H1 (cell line): Measurements from ENCODE around the gene TMEM170A. TPM values are rescaled to one million over a fixed set of nuclear protein-coding genes. Genes with fewer than 3 reads are reported as not detected.

Experiments
- CTCF ChIA-PET: fragments of 300-600 bp; sonication (Branson Sonifier 250); formaldehyde crosslinking; loops from one replicate; lab custom pipeline; 2021; ENCODE audit not compliant: partially characterized antibody; lab: Charles Lee
- POLR2A ChIA-PET: fragments of 300-600 bp; sonication (Branson Sonifier 250); formaldehyde crosslinking; loops from one replicate; lab custom pipeline; 2021; ENCODE audit warnings: inconsistent platforms; ENCODE audit not compliant: partially characterized antibody; lab: Charles Lee
- DNase-seq, 2 experiments: peaks; one replicate each; pipeline versions ENCODE4 v3.0.0 to v3.0.0-alpha.2; 2010 to 2022; ENCODE audit warnings: low spot score in 2 of 2, low read depth in 1 of 2, mixed read lengths in 1 of 2
- FAIRE-seq: peaks from 2 replicates; lab custom pipeline; 2011; peaks lifted over from hg19 to GRCh38; lab: Jason Lieb, UNC
- H2AFZ ChIP-seq: 2 replicates; pipeline ENCODE4 v1.8.1; 2012; ENCODE audit warnings: low read length, inconsistent platforms
- H2AK5ac ChIP-seq: 2 replicates; pipeline ENCODE4 v1.6.1; 2013; ENCODE audit warnings: low read depth, low read length
- H2BK120ac ChIP-seq: replicated peaks from 2 replicates; pipeline ENCODE3; 2013; ENCODE audit warnings: low read depth, low read length, inconsistent platforms
- H2BK12ac ChIP-seq: 2 replicates; pipeline ENCODE4 v1.6.1; 2013; ENCODE audit warnings: low read depth, low read length
- H2BK15ac ChIP-seq: 2 replicates; pipeline ENCODE4 v1.6.1; 2013; ENCODE audit warnings: low read length
- H2BK20ac ChIP-seq: 2 replicates; pipeline ENCODE4 v1.6.1; 2013; ENCODE audit warnings: low read length
- H2BK5ac ChIP-seq: 2 replicates; pipeline ENCODE4 v1.6.1; 2013; ENCODE audit warnings: low read depth, low read length
- H3K14ac ChIP-seq: 2 replicates; pipeline ENCODE4 v1.6.1; 2013; ENCODE audit warnings: inconsistent platforms; ENCODE audit not compliant: insufficient read length
- H3K18ac ChIP-seq: 2 replicates; pipeline ENCODE4 v1.6.1; 2013; ENCODE audit warnings: low read length; ENCODE audit errors: extremely low read depth
- H3K23ac ChIP-seq: 2 replicates; pipeline ENCODE4 v1.6.1; 2013; ENCODE audit warnings: inconsistent platforms; ENCODE audit not compliant: insufficient read length
- H3K23me2 ChIP-seq: 2 replicates; pipeline ENCODE4 v1.6.1; 2013; ENCODE audit warnings: low read depth, low read length
- H3K27ac ChIP-seq: 2 replicates; pipeline ENCODE4 v1.6.1; 2011; ENCODE audit warnings: low read depth, low read length, inconsistent platforms
- H3K27me3 ChIP-seq, 4 experiments: replicated peaks in 1 of 4; 1 replicate in 1 of 4; 2 replicates in 3 of 4; pipeline versions ENCODE4 v1.6.1 to v1.8.1; 2011 to 2013; ENCODE audit warnings: low read length in 3 of 4, mild to moderate bottlenecking in 3 of 4, inconsistent platforms in 2 of 4, mixed read lengths in 2 of 4, moderate library complexity in 1 of 4; ENCODE audit not compliant: control insufficient read depth in 3 of 4, insufficient read depth in 3 of 4; ENCODE audit errors: extremely low read depth in 1 of 4
- H3K36me3 ChIP-seq, 4 experiments: 2 replicates each; pipeline versions ENCODE4 v1.6.1 to v1.8.1; 2011 to 2013; ENCODE audit warnings: mild to moderate bottlenecking in 4 of 4, low read length in 3 of 4, moderate library complexity in 2 of 4, control low read depth in 1 of 4, inconsistent platforms in 1 of 4; ENCODE audit not compliant: insufficient read depth in 4 of 4, control insufficient read depth in 2 of 4
- H3K4ac ChIP-seq: replicated peaks from 2 replicates; pipeline ENCODE3; 2013; ENCODE audit warnings: low read length, low read depth, mixed read lengths, inconsistent platforms; ENCODE audit not compliant: insufficient read length
- H3K4me1 ChIP-seq, 4 experiments: replicated peaks in 1 of 4; 1 replicate in 1 of 4; 2 replicates in 3 of 4; pipeline versions ENCODE4 v1.6.1 to v1.8.1; 2011 to 2013; ENCODE audit warnings: low read length in 3 of 4, inconsistent platforms in 2 of 4, mixed read lengths in 1 of 4; ENCODE audit not compliant: insufficient read depth in 4 of 4, control insufficient read depth in 3 of 4
- H3K4me2 ChIP-seq, 2 experiments: 2 replicates each; pipeline versions ENCODE4 v1.6.1 to v1.8.1; 2011 to 2013; ENCODE audit warnings: low read depth in 2 of 2, low read length in 2 of 2, control low read depth in 1 of 2, inconsistent platforms in 1 of 2, mild to moderate bottlenecking in 1 of 2; ENCODE audit not compliant: insufficient read depth in 1 of 2
- H3K4me3 ChIP-seq, 4 experiments: fragments of 200-600, 300-600 bp in 1 of 4; sonication (generic), shearing (Covaris generic), sonication (Bioruptor Twin) in 1 of 4; 2 replicates each; pipeline versions ENCODE4 v1.5.1 to v1.8.1; 2011 to 2016; ENCODE audit warnings: low read length in 4 of 4, low read depth in 3 of 4, control low read depth in 2 of 4, inconsistent platforms in 2 of 4, mild to moderate bottlenecking in 2 of 4, mixed read lengths in 1 of 4, moderate library complexity in 1 of 4; ENCODE audit not compliant: insufficient read depth in 2 of 4; ENCODE audit errors: extremely low read depth in 1 of 4
- H3K56ac ChIP-seq: replicated peaks from 2 replicates; pipeline ENCODE3; 2013; ENCODE audit warnings: low read depth, mild to moderate bottlenecking, mixed read lengths, low read length, inconsistent platforms; ENCODE audit not compliant: insufficient read length
- H3K79me1 ChIP-seq: 2 replicates; pipeline ENCODE4 v1.6.1; 2013; ENCODE audit warnings: low read depth, low read length, control low read depth
- H3K79me2 ChIP-seq, 2 experiments: 2 replicates each; pipeline versions ENCODE4 v1.6.1 to v1.8.1; 2012 to 2013; ENCODE audit warnings: low read length in 2 of 2, mild to moderate bottlenecking in 2 of 2, inconsistent platforms in 1 of 2; ENCODE audit not compliant: insufficient read depth in 2 of 2, control insufficient read depth in 1 of 2
- H3K9ac ChIP-seq, 4 experiments: replicated peaks in 1 of 4; 1 replicate in 1 of 4; 2 replicates in 3 of 4; pipeline versions ENCODE4 v1.6.1 to v1.8.1; 2011 to 2013; ENCODE audit warnings: low read depth in 3 of 4, low read length in 3 of 4, control low read depth in 2 of 4, mild to moderate bottlenecking in 2 of 4, moderate library complexity in 2 of 4, inconsistent platforms in 1 of 4; ENCODE audit errors: extremely low read depth in 1 of 4
- H3K9me3 ChIP-seq, 2 experiments: 2 replicates each; pipeline versions ENCODE4 v1.6.1 to v1.8.1; 2012 to 2013; ENCODE audit warnings: mild to moderate bottlenecking in 2 of 2, moderate library complexity in 2 of 2, control low read depth in 1 of 2, inconsistent platforms in 1 of 2, low read depth in 1 of 2, low read length in 1 of 2, mixed read lengths in 1 of 2; ENCODE audit not compliant: insufficient read depth in 2 of 2
- H4K20me1 ChIP-seq, 2 experiments: replicated peaks in 1 of 2; 2 replicates each; pipeline versions ENCODE3 to v1.8.1; 2011 to 2013; ENCODE audit warnings: inconsistent platforms in 2 of 2, low read length in 2 of 2, mild to moderate bottlenecking in 1 of 2; ENCODE audit not compliant: insufficient read depth in 2 of 2, control insufficient read depth in 1 of 2
- H4K5ac ChIP-seq: 2 replicates; pipeline ENCODE4 v1.6.1; 2013; ENCODE audit warnings: low read length, low read depth, mixed read lengths, inconsistent platforms; ENCODE audit not compliant: insufficient read length
- H4K8ac ChIP-seq: 2 replicates; pipeline ENCODE4 v1.8.0; 2013; ENCODE audit warnings: mild to moderate bottlenecking, moderate library complexity, low read length, inconsistent platforms; ENCODE audit not compliant: insufficient read depth; ENCODE audit errors: extremely low read depth
- H4K91ac ChIP-seq: replicated peaks from 2 replicates; pipeline ENCODE3; 2013; ENCODE audit warnings: low read length, mixed read lengths, inconsistent platforms; ENCODE audit not compliant: insufficient read length
- BRCA1 ChIP-seq: IDR thresholded peaks from 2 replicates; pipeline ENCODE4 v1.6.1; 2012; ENCODE audit warnings: low read depth, low read length, improper control_type of control experiment
- SIRT6 ChIP-seq: IDR thresholded peaks from one replicate; pipeline ENCODE4 v1.7.1; 2012; ENCODE audit warnings: low read length, inconsistent platforms
- WGBS, 2 experiments: shearing (Covaris generic) in 1 of 2; methylation state at CpG; one replicate each; pipeline versions ENCODE4 v1.1.6 to v1.1.7; 2013 to 2015; ENCODE audit warnings: low lambda C conversion rate in 2 of 2, mixed read lengths in 2 of 2, inconsistent platforms in 1 of 2, low coverage in 1 of 2, missing lambda C conversion rate in 1 of 2; ENCODE audit not compliant: insufficient replicate concordance in 2 of 2, insufficient coverage in 1 of 2, insufficient read length in 1 of 2; ENCODE audit errors: extremely low coverage in 1 of 2, missing lambda C conversion rate in 1 of 2; 5-methylcytosine and 5-hydroxymethylcytosine counted together
- polyA plus RNA-seq, 7 experiments: library from polyadenylated mRNA; depleted of rRNA in 3 of 7; stranded (reverse) in 5 of 7; unstranded in 2 of 7; fragments of >200 nt in 5 of 7; fragments of 200-250 nt in 2 of 7; gene quantifications; 1 replicate in 5 of 7; 2 replicates in 1 of 7; 4 replicates in 1 of 7; pipeline versions ENCODE4 v1.2.1 to v1.2.3, GENCODE V29; 2011 to 2013; ENCODE audit warnings: missing spikeins in 2 of 7, mixed read lengths in 2 of 7
- total RNA-seq: library from RNA; stranded (reverse); fragmentation: NEBNext Ultra II Directional; extraction: Animal tissue kit (Norgen Biotek cat#: 25700); gene quantifications from 2 replicates; pipeline ENCODE4 v1.2.1, GENCODE V29; 2021
- TF ChIP-seq, protein P1 (sequence below): IDR thresholded peaks from 2 replicates; pipeline ENCODE4 v1.6.1; 2012; ENCODE audit warnings: inconsistent platforms

Gene TMEM170A
- total and polyA plus RNA-seq, 2 of the 8 experiments (the other 6 are each of a cell fraction or from before 2014, with no cell fraction given): 22.9 to 56.6 TPM

DNA sequence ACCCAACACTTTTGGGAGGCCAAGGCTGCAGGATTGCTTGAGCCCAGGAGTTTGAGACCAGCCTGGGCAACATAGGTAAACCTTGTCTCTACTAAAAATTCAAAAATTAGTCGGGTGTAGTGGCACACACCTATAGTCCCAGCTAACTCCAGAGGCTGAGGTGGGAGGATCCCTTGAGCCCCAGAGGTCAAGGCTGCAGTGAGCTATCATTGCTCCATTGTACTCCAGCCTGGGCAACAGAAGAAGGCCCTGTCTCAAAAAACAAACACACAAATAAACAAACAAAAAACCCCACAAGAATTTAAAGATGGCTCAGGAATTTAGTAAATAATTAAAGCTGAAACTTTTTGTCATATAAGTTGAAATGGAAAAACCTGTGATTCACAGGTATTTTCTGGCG is 2.3 kb upstream of the TMEM170A start:
- 88% methylated on average over 2 of the region's 2 CpGs; no CpG with 5 or more reads in 1 of the 2 experiments for WGBS, 2 experiments
- Histone ChIP-seq H3K14ac (no peak overlapping the region), H2BK12ac (no peak overlapping the region), H2BK120ac (no peak overlapping the region), H2BK20ac (no peak overlapping the region), H3K4ac (no peak overlapping the region), H2BK5ac (no peak overlapping the region), H3K4me2 (no peak overlapping the region), H2AK5ac (no peak overlapping the region), H3K9me3 (no peaks in the 10 kb centered on the region), H3K9ac (no peak overlapping the region), H3K27me3 (no peaks in the 10 kb centered on the region), H3K27ac (no peak overlapping the region), H3K4me1 (peaks cover 0 to 2% (median under 1%) of the 10 kb centered on the region in 4 experiments; a peak in 1 of 7 replicates), H2BK15ac (no peak overlapping the region), H2AFZ (no peak overlapping the region), H3K79me1 (no peaks in the 10 kb centered on the region), H3K79me2 (peaks cover 2 to 20% of the 10 kb centered on the region in 2 experiments), H4K8ac (no peak overlapping the region), H3K23me2 (0 out of 2 replicates have a peak, but pooled peaks cover 4% of the 10 kb centered on the region), H4K20me1 (peaks cover 5% of the 10 kb centered on the region in 2 experiments), H3K56ac (no peak overlapping the region), H3K4me3 (no peak overlapping the region), H3K23ac (no peak overlapping the region), H3K36me3 (no peaks in the 10 kb centered on the region), H4K5ac (no peak overlapping the region), H3K18ac (no peak overlapping the region), H4K91ac (no peak overlapping the region)
- TF ChIP-seq, protein P1, sequence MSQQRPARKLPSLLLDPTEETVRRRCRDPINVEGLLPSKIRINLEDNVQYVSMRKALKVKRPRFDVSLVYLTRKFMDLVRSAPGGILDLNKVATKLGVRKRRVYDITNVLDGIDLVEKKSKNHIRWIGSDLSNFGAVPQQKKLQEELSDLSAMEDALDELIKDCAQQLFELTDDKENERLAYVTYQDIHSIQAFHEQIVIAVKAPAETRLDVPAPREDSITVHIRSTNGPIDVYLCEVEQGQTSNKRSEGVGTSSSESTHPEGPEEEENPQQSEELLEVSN: no peak
- TF ChIP-seq SIRT6 (no peak), BRCA1 (no peak)
- CTCF ChIA-PET: interaction anchor here (0.7 to 9.6 kb wide), 6 partner anchors 9 to 156 kb away, joined by 3 to 181 read pairs (median 12); partner anchors contain the start of genes ADAT1 and CHST5
- POLR2A ChIA-PET: interaction anchor here (1.2 kb wide), 1 partner anchor 11 kb away, joined by 3 read pairs; no protein-coding TSS in a partner anchor
- DNase-seq (no peak), FAIRE-seq (no peak)
